Keratinocyte (primary cell): ENCODE results near the gene IP6K2. TPM values are rescaled to one million over a fixed set of nuclear protein-coding genes. Genes with fewer than 3 reads are reported as not detected.

ENCODE experiments used
- DNase-seq: peaks from one replicate; pipeline ENCODE4 v3.0.0-alpha.2; 2011; ENCODE audit warnings: low read depth, missing footprints, low spot score
- FAIRE-seq: peaks from 2 replicates; lab custom pipeline; 2011; peaks lifted over from hg19 to GRCh38; lab: Jason Lieb, UNC
- H2AFZ ChIP-seq: 2 replicates; pipeline ENCODE4 v1.6.0; 2012; ENCODE audit warnings: low read length, control low read depth, inconsistent platforms; ENCODE audit not compliant: control insufficient read depth
- H3K27ac ChIP-seq: 2 replicates; pipeline ENCODE4 v1.5.1; 2011; ENCODE audit warnings: low read length; ENCODE audit not compliant: control insufficient read depth, insufficient read depth
- H3K27me3 ChIP-seq: 3 replicates; pipeline ENCODE4 v1.6.0; 2011; ENCODE audit warnings: low read length; ENCODE audit not compliant: control insufficient read depth, insufficient read depth; ENCODE audit errors: extremely low read depth
- H3K36me3 ChIP-seq, 2 experiments: 2 replicates in 1 of 2; 3 replicates in 1 of 2; pipeline ENCODE4 v1.5.1; 2011; ENCODE audit warnings: low read length in 2 of 2, mild to moderate bottlenecking in 1 of 2; ENCODE audit not compliant: control insufficient read depth in 2 of 2, insufficient read depth in 2 of 2; ENCODE audit errors: extremely low read depth in 1 of 2
- H3K4me1 ChIP-seq: 3 replicates; pipeline ENCODE4 v1.5.1; 2011; ENCODE audit warnings: low read length; ENCODE audit not compliant: control insufficient read depth, insufficient read depth; ENCODE audit errors: extremely low read depth
- H3K4me2 ChIP-seq: 3 replicates; pipeline ENCODE4 v1.6.0; 2011; ENCODE audit warnings: low read depth, low read length; ENCODE audit not compliant: control insufficient read depth, insufficient read depth; ENCODE audit errors: extremely low read depth
- H3K4me3 ChIP-seq, 3 experiments: fragments of 200-600 bp in 1 of 3; sonication (generic) in 1 of 3; 2 replicates in 2 of 3; 3 replicates in 1 of 3; pipeline ENCODE4 v1.5.1; 2011 to 2016; ENCODE audit warnings: low read length in 3 of 3, mild to moderate bottlenecking in 3 of 3, control low read depth in 2 of 3, inconsistent platforms in 1 of 3, low read depth in 1 of 3, mixed read lengths in 1 of 3, mixed run types in 1 of 3, moderate library complexity in 1 of 3; ENCODE audit not compliant: control insufficient read depth in 2 of 3, insufficient read depth in 2 of 3; ENCODE audit errors: extremely low read depth in 1 of 3
- H3K79me2 ChIP-seq: 2 replicates; pipeline ENCODE4 v1.6.0; 2012; ENCODE audit warnings: low read length; ENCODE audit not compliant: control insufficient read depth, insufficient read depth
- H3K9ac ChIP-seq: 3 replicates; pipeline ENCODE4 v1.6.0; 2011; ENCODE audit warnings: low read length; ENCODE audit not compliant: control insufficient read depth, insufficient read depth; ENCODE audit errors: extremely low read depth
- H3K9me1 ChIP-seq: 3 replicates; pipeline ENCODE4 v1.6.0; 2011; ENCODE audit warnings: low read length; ENCODE audit not compliant: control insufficient read depth, insufficient read depth; ENCODE audit errors: extremely low read depth
- H3K9me3 ChIP-seq: 2 replicates; pipeline ENCODE4 v1.5.1; 2012; ENCODE audit warnings: low read depth, low read length; ENCODE audit not compliant: control insufficient read depth
- H4K20me1 ChIP-seq: 3 replicates; pipeline ENCODE4 v1.6.0; 2011; ENCODE audit warnings: low read length; ENCODE audit not compliant: control insufficient read depth, insufficient read depth; ENCODE audit errors: extremely low read depth
- CTCF ChIP-seq, 3 experiments: IDR thresholded peaks in 1 of 3; conservative IDR thresholded peaks in 1 of 3; optimal IDR thresholded peaks in 1 of 3; 2 replicates in 2 of 3; 3 replicates in 1 of 3; pipeline versions ENCODE3 to v1.5.1; 2011; ENCODE audit warnings: low read length in 3 of 3, mild to moderate bottlenecking in 3 of 3, moderate library complexity in 2 of 3, control low read depth in 1 of 3, inconsistent platforms in 1 of 3; ENCODE audit not compliant: insufficient read depth in 2 of 3; ENCODE audit errors: extremely low read depth in 1 of 3
- EZH2 ChIP-seq: IDR thresholded peaks from one replicate; pipeline ENCODE4 v1.6.1; 2012; ENCODE audit warnings: inconsistent platforms, mild to moderate bottlenecking, low read length, moderate library complexity
- dilution Hi-C: fragments of 300-500 bp; cut with MboI; formaldehyde crosslinking; loops from one replicate; pipeline ENCODE4 v1.7.0; 2020; ENCODE audit warnings: low sequenced_read_pairs; ENCODE audit not compliant: extremely low pct_ligation_motif_present
- polyA plus RNA-seq, 5 experiments: library from polyadenylated mRNA; depleted of rRNA in 3 of 5; stranded (reverse) in 3 of 5; stranded (forward) in 1 of 5; unstranded in 1 of 5; fragments of >200 nt; gene quantifications; 1 replicate in 1 of 5; 2 replicates in 3 of 5; 3 replicates in 1 of 5; pipeline versions ENCODE4 v1.2.1 to v1.2.3, GENCODE V29; 2011 to 2012; ENCODE audit warnings: missing spikeins in 2 of 5, low read depth in 1 of 5, low replicate concordance in 1 of 5

IP6K2 gene
- polyA plus RNA-seq, 1 donor (not counting 4 experiments of a cell fraction or from before 2014, with no cell fraction given): 110 TPM

- FAIRE-seq (no peak), DNase-seq (no peak)
- dilution Hi-C loops: no loop called here
- H3K27me3 ChIP-seq: peaks cover 15% of the 10 kb centered on the region
- no peaks in the 10 kb centered on the region for H4K20me1 ChIP-seq
- no peaks in the 10 kb centered on the region for H3K9me1 ChIP-seq
- no peak overlapping the region for H2AFZ ChIP-seq
- no peak overlapping the region for H3K9ac ChIP-seq
- H3K36me3 ChIP-seq: no peaks in the 10 kb centered on the region
- TF ChIP-seq EZH2 (no peak), CTCF (optimal IDR thresholded peaks at IDR 0.05 in 1 of 3, IDR thresholded peaks at IDR 0.05 in 1 of 3, conservative IDR thresholded peaks at IDR 0.05 in 1 of 3; ENCODE audit: extremely low read depth in 1 of 3, insufficient read depth in 2 of 3, low read length in 3 of 3) (no peak)
- H3K4me1 ChIP-seq: peaks cover 5% of the 10 kb centered on the region
- no peaks in the 10 kb centered on the region for H3K9me3 ChIP-seq
- peak overlapping the region in 1 of 3 experiments; percentile 50 for H3K4me3 ChIP-seq
- no peak overlapping the region for H3K27ac ChIP-seq
- peak overlapping the region; percentile 45 for H3K4me2 ChIP-seq
- no peaks in the 10 kb centered on the region for H3K79me2 ChIP-seq
These were observed 54.8 kb downstream of the IP6K2 start for GRCh38 chr3:48662145-48662752.

GRCh38 chr3:48661501-48662144 lies 55.4 kb downstream of the IP6K2 start:
- no peak for TF ChIP-seq CTCF (optimal IDR thresholded peaks at IDR 0.05 in 1 of 3, IDR thresholded peaks at IDR 0.05 in 1 of 3, conservative IDR thresholded peaks at IDR 0.05 in 1 of 3; ENCODE audit: extremely low read depth in 1 of 3, insufficient read depth in 2 of 3, low read length in 3 of 3)
- no peak for TF ChIP-seq EZH2
- FAIRE-seq: no peak
- Histone ChIP-seq H3K79me2 (no peaks in the 10 kb centered on the region), H3K27ac (no peak overlapping the region), H3K4me2 (peak overlapping the region; percentile 68), H3K27me3 (peaks cover 15% of the 10 kb centered on the region), H3K36me3 (no peaks in the 10 kb centered on the region), H4K20me1 (no peaks in the 10 kb centered on the region), H3K9me3 (no peaks in the 10 kb centered on the region), H3K4me1 (peaks cover 7% of the 10 kb centered on the region), H3K9ac (no peak overlapping the region), H3K9me1 (no peaks in the 10 kb centered on the region), H2AFZ (no peak overlapping the region), H3K4me3 (peak overlapping the region; percentile 18 to 47 (median 31))
- DNase-seq: no peak
- dilution Hi-C loops: no loop called here
